ENCODE data around the gene H3-3A.

Gene H3-3A

GRCh38 chr1:226111098-226111882 is 48.8 kb downstream of the H3-3A start:
- no peak for DNase-seq (ENCODE audit: low read depth in 2 of 2)

DNA sequence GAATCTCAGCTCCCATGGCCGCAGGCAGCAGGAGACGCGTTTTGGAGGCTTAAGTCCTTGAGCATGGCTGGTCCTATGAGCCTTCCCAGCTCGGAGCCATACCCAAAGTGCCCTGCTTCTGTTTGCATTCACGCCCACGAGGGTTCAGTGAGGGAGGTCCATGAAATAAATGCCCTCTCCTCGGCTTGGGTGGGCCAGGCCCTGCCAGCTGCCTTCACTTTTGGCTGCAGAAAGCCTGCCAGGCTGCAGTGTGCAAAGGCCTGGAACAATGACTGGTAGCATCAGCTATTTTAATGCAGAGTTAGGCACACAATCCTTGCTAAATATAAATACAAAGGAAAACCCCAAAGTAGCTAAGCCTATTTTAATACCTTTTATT is 49.4 kb downstream of the H3-3A start:
- DNase-seq (ENCODE audit: low read depth in 2 of 2): no peak

GRCh38 chr1:226112626-226113025 is 50.1 kb downstream of the H3-3A start:
- no peak for DNase-seq (ENCODE audit: low read depth in 2 of 2)

DNA sequence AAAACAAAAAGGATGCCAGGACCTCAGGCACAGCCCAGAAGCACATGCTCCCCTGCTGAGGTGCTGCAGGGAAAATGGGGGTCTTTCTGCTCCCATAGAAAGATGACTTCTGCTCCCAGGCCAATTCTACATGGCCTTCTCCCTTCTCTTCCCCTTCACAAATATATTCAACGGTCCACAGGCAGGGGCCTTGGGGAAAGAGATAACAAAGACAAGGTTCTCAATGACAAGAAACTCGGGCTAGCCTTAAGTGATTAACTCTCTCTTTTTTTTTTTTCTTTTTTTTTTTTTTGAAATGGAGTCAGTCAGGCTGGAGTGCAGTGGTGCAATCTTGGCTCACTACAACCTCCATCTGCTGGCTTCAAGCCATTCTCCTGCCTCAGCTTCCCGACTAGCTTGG is 54.2 kb downstream of the H3-3A start:
- DNase-seq (ENCODE audit: low read depth in 2 of 2): no peak

- no peak for DNase-seq (ENCODE audit: low read depth in 2 of 2)
Measured at GRCh38 chr1:226117330-226117729, 54.8 kb downstream of the H3-3A start.

GRCh38 chr1:226118357-226118756 is 55.8 kb downstream of the H3-3A start:
- no peak for DNase-seq (ENCODE audit: low read depth in 2 of 2)

- no peak for DNase-seq (ENCODE audit: low read depth in 2 of 2)
Measured at GRCh38 chr1:226119169-226119568, 56.7 kb downstream of the H3-3A start.

DNA sequence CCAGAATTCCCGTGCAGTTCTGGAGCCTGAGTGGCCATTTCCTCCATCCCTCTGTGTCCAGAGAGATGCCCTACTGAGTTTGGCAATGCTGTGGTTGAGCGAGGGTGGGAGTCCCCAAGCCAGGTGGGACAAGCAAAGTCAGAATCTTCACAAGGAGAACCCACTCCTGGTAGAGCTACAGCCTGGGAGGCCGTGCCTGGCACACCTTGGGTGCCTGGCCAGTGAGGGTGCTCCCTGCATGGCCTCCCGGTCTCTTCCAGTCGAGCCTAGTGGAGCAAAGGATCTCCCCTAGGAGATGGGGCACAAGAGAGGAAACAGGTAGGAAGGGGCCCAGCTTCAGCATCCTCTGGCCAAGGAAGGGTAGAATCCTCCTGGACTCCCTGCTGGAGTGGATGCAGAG is 57.9 kb downstream of the H3-3A start:
- DNase-seq (ENCODE audit: low read depth in 2 of 2): no peak

GRCh38 chr1:226121049-226121586 is 58.6 kb downstream of the H3-3A start:
- no peak for DNase-seq (ENCODE audit: low read depth in 2 of 2)
